Stromal cell of bone marrow (primary cell): ENCODE results near the gene LRRC74A.
A peak's percentile ranks its signal among the peaks of the same experiment; 100 is the strongest.

Experiments used
- DNase-seq: peaks from one replicate; pipeline ENCODE4 v3.0.0-alpha.2; 2012; ENCODE audit warnings: low read depth

Gene LRRC74A

DNA sequence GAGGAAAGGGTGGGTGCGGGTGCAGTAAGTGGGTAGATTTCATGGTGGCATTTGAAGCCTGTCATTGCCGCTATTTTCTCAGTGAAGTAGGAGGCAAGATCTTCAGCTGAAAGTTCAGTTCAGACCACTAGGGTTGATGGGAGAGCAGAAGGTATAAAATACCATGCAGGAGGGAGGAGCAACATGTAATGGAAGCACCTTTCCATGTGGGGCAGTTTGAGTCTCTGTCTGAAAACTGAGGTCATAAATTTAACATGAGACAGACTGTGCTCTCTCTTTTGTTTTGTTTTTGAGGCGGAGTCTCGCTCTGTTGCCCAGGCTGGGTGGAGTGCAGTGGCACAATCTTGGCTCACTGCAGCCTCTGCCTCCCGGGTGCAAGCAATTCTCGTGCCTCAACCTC lies 22.7 kb downstream of the LRRC74A start:
- no peak for DNase-seq

- no peak for DNase-seq
These were observed 28.9 kb downstream of the LRRC74A start for GRCh38 chr14:76855066-76855465.

GRCh38 chr14:76856769-76857168 lies 30.6 kb downstream of the LRRC74A start:
- DNase-seq, result no peak

DNA sequence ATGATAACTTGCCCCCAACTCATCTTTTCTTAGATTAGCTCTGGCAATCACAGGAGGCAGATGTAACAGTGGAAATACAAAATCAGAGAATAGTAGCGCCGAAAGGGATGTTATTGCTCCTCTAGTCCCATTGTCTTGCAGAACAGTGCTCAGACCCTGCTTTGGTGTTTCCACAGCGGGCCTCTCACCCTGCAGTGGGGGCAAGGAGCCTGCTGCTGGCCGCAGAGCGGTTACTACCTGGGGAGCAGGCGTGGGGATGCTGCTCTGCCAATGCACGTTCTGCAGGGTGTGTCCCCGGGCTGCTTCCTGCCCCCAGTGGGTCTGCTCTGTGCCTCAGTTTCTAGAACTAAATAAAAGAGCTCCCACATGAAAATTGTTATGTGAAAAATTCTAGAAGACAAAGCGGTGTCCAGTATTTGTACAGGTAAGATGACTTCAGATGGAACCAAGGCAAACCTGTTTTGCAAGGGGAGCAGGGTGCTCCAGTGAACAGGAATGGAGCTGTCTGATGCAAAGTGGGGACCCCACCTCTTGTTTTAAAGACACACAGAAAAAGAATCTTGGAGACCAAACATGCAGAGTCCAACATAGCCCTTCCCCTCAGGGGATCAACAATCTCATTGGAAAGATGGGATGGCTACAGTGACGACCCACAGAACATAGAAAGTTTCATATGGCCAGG lies 35.5 kb downstream of the LRRC74A start:
- no peak for DNase-seq

- no peak for DNase-seq
These were observed 36.5 kb downstream of the LRRC74A start for GRCh38 chr14:76862546-76863282.

- no peak for DNase-seq
These were observed 37.7 kb downstream of the LRRC74A start for GRCh38 chr14:76863724-76864407.

DNA sequence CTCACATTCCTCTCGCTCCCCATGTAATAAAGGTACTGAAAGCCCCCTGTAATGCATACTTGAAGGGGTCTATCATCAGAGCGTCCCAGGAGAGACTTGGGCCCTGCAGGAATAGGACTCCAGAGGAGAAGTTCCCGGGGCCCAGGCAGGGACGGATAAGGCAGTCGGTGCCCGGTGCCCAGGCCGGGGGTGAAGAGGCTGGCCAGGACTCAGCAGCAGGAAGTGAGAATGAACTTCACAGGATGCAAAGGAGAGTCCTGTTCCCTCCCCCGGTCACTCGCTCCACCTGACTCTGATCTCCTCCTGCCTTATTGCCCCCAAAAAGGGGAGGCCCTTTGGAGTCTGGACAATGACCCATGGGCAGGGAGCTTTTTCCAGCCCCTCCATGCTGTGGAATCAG lies 40.2 kb downstream of the LRRC74A start:
- DNase-seq, result no peak

DNA sequence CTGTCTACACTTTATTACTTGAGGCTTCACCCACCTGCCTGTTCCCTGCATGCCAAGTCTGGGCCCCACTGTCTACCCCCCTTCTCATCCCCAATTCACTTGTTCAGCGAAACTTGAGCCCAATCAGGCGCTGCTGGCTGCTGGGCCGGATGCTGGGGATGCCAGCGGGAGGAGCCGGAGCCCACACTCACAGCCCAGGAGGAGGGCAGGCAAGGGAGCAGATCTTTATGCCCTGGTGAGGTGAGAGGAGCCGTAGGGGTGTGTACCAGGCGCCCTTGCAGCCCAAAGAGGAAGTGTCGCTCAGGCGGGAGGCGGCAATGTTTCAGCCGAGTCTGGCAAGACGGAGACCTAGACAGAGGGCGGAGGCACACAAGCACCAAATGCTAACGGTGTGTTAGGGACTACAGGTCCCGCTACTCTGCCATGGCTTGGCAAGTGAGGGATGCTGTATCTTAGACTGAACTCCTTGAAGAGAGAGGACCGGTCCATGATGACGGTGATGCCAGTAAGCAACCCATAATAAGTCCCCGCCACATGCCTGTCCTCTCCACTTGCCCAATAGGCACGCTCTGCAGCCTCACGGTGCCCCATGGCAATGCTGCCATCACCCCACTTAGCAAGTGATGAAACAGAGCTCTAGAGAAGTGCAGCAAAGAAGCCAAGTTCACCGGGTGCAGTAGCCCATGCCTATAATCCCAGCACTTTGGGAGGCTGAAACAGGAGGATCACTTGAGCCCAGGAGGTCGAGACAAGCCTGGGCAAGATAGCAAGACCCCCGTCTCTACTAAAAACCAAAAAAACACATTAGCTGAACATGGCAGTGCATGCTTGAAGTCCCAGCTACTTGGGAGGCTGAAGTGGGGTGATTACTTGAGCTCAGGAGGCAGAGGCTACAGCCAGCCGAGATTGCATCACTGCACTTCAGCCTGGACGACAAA lies 41.6 kb downstream of the LRRC74A start:
- no peak for DNase-seq

GRCh38 chr14:76868454-76869170 lies 42.4 kb downstream of the LRRC74A start:
- no peak for DNase-seq

GRCh38 chr14:76870166-76870565 lies 44.0 kb downstream of the LRRC74A start:
- no peak for DNase-seq

DNA sequence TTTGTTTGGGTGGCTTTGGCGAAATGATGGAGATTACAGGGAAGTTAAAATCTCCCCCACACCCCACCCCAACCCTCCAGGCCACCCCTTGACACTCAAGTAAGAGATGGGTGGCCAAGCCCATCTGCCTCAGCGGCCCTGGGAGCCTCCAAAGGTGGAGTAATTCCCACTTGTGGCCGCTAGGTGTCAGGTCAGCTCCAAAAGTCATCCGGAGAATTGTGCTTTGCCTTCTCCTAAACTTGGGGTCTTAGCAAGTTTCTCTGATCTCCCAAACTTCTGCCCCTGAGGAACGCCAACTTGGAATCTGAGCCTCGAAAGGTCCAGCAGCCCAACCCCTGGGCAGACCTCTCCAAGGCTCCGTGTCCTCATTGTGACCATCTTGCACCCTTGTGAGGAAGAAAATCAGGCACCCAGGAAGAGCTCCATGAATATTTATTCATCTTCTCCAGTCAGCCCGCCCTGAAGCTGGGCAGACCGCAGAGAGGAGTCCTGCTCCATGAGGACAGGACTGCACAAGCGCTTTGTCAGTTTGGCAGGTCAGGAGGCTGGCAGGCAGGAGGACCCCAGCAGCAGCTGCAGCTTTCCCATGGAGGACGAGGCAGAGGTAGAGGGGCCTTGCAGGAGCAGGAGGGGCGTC lies 46.7 kb downstream of the LRRC74A start:
- DNase-seq, result peak; percentile 20

GRCh38 chr14:76874734-76875133 lies 48.5 kb downstream of the LRRC74A start:
- no peak for DNase-seq

- peak; percentile 29 for DNase-seq
These were observed 49.9 kb downstream of the LRRC74A start for GRCh38 chr14:76876076-76876475.

GRCh38 chr14:76877871-76878270 lies 51.7 kb downstream of the LRRC74A start:
- no peak for DNase-seq

DNA sequence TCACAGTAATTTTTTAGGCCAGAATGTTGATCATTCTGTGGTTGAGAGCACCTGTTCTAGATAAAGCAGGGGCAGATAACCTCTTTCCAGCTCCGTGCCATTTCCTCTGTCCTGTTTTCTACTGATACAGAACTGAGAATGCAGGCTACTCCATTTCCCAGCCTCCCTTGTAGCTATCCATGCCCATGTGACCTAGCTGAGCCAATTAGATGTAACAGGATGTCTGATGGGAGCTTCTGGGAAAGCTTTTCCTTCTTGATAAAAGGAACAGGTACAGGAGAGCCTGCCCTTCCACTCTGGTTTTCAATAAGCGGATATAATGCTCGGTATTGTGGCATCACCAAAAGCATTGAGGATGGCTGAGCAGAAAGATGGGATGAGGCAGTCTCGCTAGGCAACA lies 54.2 kb downstream of the LRRC74A start:
- no peak for DNase-seq

- no peak for DNase-seq
These were observed 55.1 kb downstream of the LRRC74A start for GRCh38 chr14:76881348-76881747.

- DNase-seq, result no peak
These were observed 56.4 kb downstream of the LRRC74A start for GRCh38 chr14:76882651-76883050.

- DNase-seq, result no peak
These were observed 57.2 kb downstream of the LRRC74A start for GRCh38 chr14:76883447-76883846.

DNA sequence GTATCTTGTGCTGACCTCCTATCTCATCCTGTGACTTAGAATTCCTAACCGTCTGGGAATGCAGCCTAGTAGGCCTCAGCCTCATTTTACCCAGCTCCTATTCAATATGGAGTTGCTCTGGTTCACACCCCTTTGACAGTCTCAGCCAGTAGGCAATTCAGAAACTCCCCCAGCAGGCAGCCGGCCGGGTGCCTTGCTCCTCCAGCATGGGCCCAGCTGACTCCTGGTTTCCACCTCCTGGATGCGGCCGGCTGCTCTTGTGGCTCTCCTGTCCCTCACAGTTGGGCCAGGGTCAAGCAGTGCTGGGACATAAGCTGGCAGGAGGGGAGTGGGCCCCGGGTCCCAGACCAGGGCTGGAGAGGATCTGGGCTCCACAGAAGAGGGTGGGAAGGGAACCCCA lies 58.2 kb downstream of the LRRC74A start:
- DNase-seq, result no peak

- no peak for DNase-seq
These were observed 58.7 kb downstream of the LRRC74A start for GRCh38 chr14:76884853-76885276.

DNA sequence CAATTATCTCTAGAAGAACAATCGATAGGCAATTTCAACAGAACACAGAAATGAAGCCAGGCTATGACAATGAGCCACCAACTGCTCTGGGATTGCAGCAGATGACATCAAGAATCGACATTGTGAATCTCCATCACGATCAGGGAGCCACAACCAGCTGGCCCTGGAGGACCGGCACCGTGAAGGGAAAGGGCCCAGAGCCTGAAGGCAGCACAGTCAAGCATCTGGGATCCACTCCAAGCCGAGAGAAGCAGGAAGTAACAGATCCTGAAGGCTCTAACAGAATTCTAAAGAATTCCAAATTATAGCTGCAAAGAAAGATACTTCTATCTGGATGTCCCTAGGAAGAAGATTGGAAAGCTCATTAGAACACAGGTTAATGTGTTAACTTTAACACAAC lies 61.0 kb downstream of the LRRC74A start:
- DNase-seq, result no peak
